Nephron progenitor cell (in vitro differentiated cells): ENCODE measurements around the gene SHROOM4.

Experiments
- DNase-seq: peaks from one replicate; pipeline ENCODE4 v3.0.0; 2021
- H3K27ac Mint-ChIP-seq: 2 replicates; pipeline ENCODE4 v1.8.0; 2021; ENCODE audit warnings: mild to moderate bottlenecking, moderate library complexity, mixed read lengths
- H3K27me3 Mint-ChIP-seq: 2 replicates; pipeline ENCODE4 v1.8.0; 2021; ENCODE audit warnings: mild to moderate bottlenecking, low read depth, mixed read lengths; ENCODE audit not compliant: poor library complexity
- H3K36me3 Mint-ChIP-seq: 2 replicates; pipeline ENCODE4 v1.8.0; 2021; ENCODE audit warnings: low read depth, mixed read lengths
- H3K4me1 Mint-ChIP-seq: 2 replicates; pipeline ENCODE4 v1.8.0; 2021; ENCODE audit warnings: mixed read lengths
- H3K4me3 Mint-ChIP-seq: 2 replicates; pipeline ENCODE4 v1.8.0; 2021; ENCODE audit warnings: mild to moderate bottlenecking, moderate library complexity, mixed read lengths
- H3K9me3 Mint-ChIP-seq: 2 replicates; pipeline ENCODE4 v1.8.0; 2021; ENCODE audit warnings: mild to moderate bottlenecking, moderate library complexity, mixed read lengths
- TF ChIP-seq, protein P1 (sequence below): fragments of 200-600 bp; sonication (generic); IDR thresholded peaks from 2 replicates; pipeline ENCODE4 v1.5.0; 2021; ENCODE audit warnings: antibody characterized with exemption

Gene SHROOM4

DNA sequence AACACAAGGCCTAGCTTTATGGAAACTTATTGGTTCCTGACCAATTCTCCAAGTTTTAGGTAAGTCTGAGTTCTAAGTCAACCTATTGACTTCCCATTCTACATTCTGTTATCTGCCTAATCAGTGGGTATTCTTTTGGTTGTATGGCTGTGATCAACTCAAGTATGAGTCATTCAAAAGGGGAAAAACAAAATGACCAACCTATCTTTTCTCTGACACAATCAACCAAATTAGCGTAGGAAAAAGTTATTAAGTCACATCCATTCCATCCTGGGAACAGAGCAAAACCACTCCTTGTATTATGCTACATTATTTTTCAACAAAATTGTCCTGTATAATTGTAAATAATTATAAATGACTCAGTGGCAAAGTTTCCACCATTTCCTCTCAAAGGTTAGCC lies 136.2 kb downstream of the SHROOM4 start:
- DNase-seq: no peak
- H3K27ac Mint-ChIP-seq: no peak overlapping the region
- no peaks in the 10 kb centered on the region for H3K9me3 Mint-ChIP-seq
- no peaks in the 10 kb centered on the region for H3K36me3 Mint-ChIP-seq
- no peak overlapping the region for H3K4me3 Mint-ChIP-seq
- no peaks in the 10 kb centered on the region for H3K4me1 Mint-ChIP-seq
- TF ChIP-seq, protein P1, sequence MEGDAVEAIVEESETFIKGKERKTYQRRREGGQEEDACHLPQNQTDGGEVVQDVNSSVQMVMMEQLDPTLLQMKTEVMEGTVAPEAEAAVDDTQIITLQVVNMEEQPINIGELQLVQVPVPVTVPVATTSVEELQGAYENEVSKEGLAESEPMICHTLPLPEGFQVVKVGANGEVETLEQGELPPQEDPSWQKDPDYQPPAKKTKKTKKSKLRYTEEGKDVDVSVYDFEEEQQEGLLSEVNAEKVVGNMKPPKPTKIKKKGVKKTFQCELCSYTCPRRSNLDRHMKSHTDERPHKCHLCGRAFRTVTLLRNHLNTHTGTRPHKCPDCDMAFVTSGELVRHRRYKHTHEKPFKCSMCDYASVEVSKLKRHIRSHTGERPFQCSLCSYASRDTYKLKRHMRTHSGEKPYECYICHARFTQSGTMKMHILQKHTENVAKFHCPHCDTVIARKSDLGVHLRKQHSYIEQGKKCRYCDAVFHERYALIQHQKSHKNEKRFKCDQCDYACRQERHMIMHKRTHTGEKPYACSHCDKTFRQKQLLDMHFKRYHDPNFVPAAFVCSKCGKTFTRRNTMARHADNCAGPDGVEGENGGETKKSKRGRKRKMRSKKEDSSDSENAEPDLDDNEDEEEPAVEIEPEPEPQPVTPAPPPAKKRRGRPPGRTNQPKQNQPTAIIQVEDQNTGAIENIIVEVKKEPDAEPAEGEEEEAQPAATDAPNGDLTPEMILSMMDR: no peak
- no peaks in the 10 kb centered on the region for H3K27me3 Mint-ChIP-seq

DNA sequence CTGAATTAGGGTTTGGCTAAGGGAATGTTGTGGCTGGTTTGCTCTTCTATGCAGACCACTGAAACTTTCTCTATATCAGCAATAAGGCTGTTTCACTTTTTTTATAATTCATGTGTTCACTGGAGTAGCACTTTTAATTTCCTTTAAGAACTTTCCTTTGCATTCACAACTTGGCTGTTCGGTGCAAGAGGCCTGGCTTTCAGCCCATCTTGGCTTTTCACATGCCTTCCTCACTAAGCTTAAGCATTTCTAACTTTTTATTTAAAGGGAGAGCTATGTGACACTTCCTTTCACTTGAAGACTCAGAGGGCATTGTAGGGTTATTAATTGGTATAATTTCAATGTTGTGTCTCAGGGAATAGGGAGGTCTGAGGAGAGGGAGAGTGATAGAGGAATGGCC lies 142.3 kb downstream of the SHROOM4 start:
- no peak for DNase-seq
- Mint-ChIP-seq H3K9me3 (peaks cover 6% of the 10 kb centered on the region), H3K36me3 (no peaks in the 10 kb centered on the region), H3K4me3 (no peak overlapping the region), H3K4me1 (no peaks in the 10 kb centered on the region), H3K27me3 (no peaks in the 10 kb centered on the region), H3K27ac (no peak overlapping the region)
- TF ChIP-seq, protein P1: no peak

DNA sequence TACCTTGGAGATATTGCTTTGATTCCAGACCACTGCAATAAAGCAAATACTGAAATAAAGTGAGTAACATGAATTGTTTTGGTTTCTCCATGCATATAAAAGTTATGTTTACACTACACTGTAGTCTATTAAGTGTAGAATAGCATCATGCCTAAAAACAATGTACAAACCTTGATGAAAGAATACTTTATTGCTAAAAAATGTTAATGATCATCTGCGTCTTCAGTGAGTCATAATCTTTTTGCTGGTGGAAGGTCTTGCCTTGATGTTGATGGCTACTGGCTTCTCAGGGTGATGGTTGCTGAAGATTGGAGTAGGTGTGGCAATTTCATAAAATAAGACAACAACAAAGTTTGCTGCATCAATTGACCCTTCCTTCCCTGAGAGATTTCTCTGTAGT lies 145.1 kb downstream of the SHROOM4 start:
- no peaks in the 10 kb centered on the region for H3K4me1 Mint-ChIP-seq
- no peak for DNase-seq
- no peaks in the 10 kb centered on the region for H3K36me3 Mint-ChIP-seq

DNA sequence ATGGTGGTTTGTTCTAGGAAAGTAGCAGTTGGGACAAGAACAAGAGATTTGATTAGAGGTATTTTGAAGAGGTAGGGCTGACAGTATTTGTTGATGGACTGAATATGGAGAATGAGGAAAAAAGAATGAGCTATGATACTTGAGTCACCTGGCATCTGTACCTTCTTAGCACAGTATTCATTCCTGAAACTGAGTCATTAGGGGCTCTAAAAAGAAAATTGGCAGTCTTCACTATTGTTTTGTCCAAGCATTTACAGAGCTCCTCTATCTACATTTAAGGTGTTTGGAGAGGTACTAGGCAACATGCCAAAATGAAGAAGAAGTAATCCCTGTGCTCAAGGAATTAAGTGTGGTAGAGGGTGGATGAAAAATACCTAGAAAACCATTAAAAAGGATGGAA lies 165.8 kb downstream of the SHROOM4 start:
- no peak overlapping the region for H3K27ac Mint-ChIP-seq
- H3K9me3 Mint-ChIP-seq: peaks cover 32% of the 10 kb centered on the region

More for the DNA sequence above, 145.1 kb downstream of the SHROOM4 start:
- no peak overlapping the region for H3K27ac Mint-ChIP-seq
- TF ChIP-seq, protein P1: no peak
- no peak overlapping the region for H3K4me3 Mint-ChIP-seq
- H3K27me3 Mint-ChIP-seq: no peaks in the 10 kb centered on the region
- peaks cover 6% of the 10 kb centered on the region for H3K9me3 Mint-ChIP-seq

DNA sequence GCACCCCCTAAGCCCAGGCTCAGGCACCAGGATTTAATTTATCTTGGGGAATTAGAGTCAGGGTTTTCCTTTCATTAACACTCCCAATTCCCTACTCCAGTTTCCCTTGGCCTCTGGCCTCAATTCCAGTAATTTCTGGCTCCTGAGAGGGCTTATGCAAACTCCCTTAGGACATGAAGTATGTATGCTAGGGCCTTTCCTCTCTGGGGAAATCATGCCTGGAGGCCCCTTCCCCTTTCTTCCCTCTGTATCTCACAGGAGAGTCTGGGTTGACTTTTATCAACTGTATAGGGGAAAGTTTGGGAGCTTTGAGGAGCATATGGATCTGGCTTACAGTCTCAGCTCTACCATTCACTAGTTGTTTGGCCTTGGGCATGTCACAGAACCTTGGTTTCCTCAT lies 169.5 kb downstream of the SHROOM4 start:
- H3K4me3 Mint-ChIP-seq: no peak overlapping the region
- H3K9me3 Mint-ChIP-seq: peaks cover 30% of the 10 kb centered on the region
- no peak for DNase-seq
- H3K27me3 Mint-ChIP-seq: peaks cover 5% of the 10 kb centered on the region
- peaks cover 4% of the 10 kb centered on the region for H3K4me1 Mint-ChIP-seq
- no peaks in the 10 kb centered on the region for H3K36me3 Mint-ChIP-seq
- TF ChIP-seq, protein P1: no peak
- no peak overlapping the region for H3K27ac Mint-ChIP-seq

More for the DNA sequence above, 165.8 kb downstream of the SHROOM4 start:
- TF ChIP-seq, protein P1: no peak
- no peak for DNase-seq
- Mint-ChIP-seq H3K4me1 (peaks cover 4% of the 10 kb centered on the region), H3K27me3 (no peaks in the 10 kb centered on the region), H3K4me3 (no peak overlapping the region), H3K36me3 (no peaks in the 10 kb centered on the region)

DNA sequence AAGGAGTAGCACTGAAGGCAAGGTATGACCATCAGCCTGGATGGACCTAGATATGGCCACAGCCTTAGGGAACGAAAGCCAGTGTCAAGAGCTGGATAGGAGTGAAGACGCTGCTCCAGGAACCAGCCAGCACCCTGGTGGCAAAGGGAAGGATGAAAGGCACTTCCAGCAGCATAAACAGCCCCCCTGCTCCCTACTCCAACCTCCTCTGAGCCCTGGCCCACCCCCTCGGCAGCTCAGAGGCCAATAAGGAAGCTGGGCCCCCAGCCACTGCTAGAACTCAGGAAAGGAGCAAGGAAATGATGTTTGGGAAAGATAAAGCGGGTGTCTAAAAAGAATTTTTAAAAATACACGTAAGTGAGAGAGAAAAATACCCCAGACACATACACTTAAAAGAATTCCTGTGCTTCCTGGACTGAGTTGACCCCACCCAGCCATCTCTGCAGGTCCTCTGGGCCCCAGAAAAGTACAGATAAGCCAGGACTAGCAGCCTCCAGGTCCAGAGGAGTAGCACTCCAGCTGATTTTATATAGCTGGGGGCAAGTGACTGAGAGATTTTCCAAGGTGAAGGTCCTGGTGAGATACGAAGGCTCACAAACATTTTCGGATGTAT lies 170.4 kb downstream of the SHROOM4 start:
- H3K4me1 Mint-ChIP-seq: peaks cover 4% of the 10 kb centered on the region
- H3K27me3 Mint-ChIP-seq: peaks cover 5% of the 10 kb centered on the region
- H3K4me3 Mint-ChIP-seq: no peak overlapping the region
- no peaks in the 10 kb centered on the region for H3K36me3 Mint-ChIP-seq
- no peak for DNase-seq
- TF ChIP-seq, protein P1: no peak
- H3K9me3 Mint-ChIP-seq: peaks cover 32% of the 10 kb centered on the region
- H3K27ac Mint-ChIP-seq: no peak overlapping the region
